Measurements from ENCODE around the gene FOXO6.

The FOXO6 gene

GRCh38 chr1:41360786-41361494 lies at the start of gene FOXO6:
TSS of gene FOXO6 (plus strand) at chr1:41361434.
- peak; percentile 98 for DNase-seq (ENCODE audit: low spot score)

- no peak for DNase-seq (ENCODE audit: low spot score)
Measured at GRCh38 chr1:41312991-41313645, 48.1 kb upstream of the FOXO6 start.

- no peak for DNase-seq (ENCODE audit: low spot score)
Measured at GRCh38 chr1:41313661-41314131, 47.5 kb upstream of the FOXO6 start.

GRCh38 chr1:41314376-41315145 lies 46.7 kb upstream of the FOXO6 start:
- no peak for DNase-seq (ENCODE audit: low spot score)

- no peak for DNase-seq (ENCODE audit: low spot score)
Measured at GRCh38 chr1:41315146-41315822, 46.0 kb upstream of the FOXO6 start.

- DNase-seq (ENCODE audit: low spot score) = no peak
Measured at GRCh38 chr1:41315871-41316270, 45.4 kb upstream of the FOXO6 start.

- DNase-seq (ENCODE audit: low spot score) = no peak
Measured at GRCh38 chr1:41317361-41317760, 43.9 kb upstream of the FOXO6 start.

GRCh38 chr1:41318135-41318534 lies 43.1 kb upstream of the FOXO6 start:
- DNase-seq (ENCODE audit: low spot score) = no peak

- no peak for DNase-seq (ENCODE audit: low spot score)
Measured at GRCh38 chr1:41319106-41319755, 42.0 kb upstream of the FOXO6 start.

GRCh38 chr1:41319807-41320711 lies 41.2 kb upstream of the FOXO6 start:
- no peak for DNase-seq (ENCODE audit: low spot score)

GRCh38 chr1:41320895-41321676 lies 40.1 kb upstream of the FOXO6 start:
- DNase-seq (ENCODE audit: low spot score) = no peak

- DNase-seq (ENCODE audit: low spot score) = no peak
Measured at GRCh38 chr1:41322101-41322661, 39.1 kb upstream of the FOXO6 start.

GRCh38 chr1:41322835-41323234 lies 38.4 kb upstream of the FOXO6 start:
- peak; percentile 57 for DNase-seq (ENCODE audit: low spot score)

GRCh38 chr1:41323243-41323642 lies 38.0 kb upstream of the FOXO6 start:
- DNase-seq (ENCODE audit: low spot score) = no peak

GRCh38 chr1:41325801-41326200 lies 35.4 kb upstream of the FOXO6 start:
- no peak for DNase-seq (ENCODE audit: low spot score)

GRCh38 chr1:41327383-41327999 lies 33.7 kb upstream of the FOXO6 start:
- no peak for DNase-seq (ENCODE audit: low spot score)

GRCh38 chr1:41328001-41328615 lies 33.1 kb upstream of the FOXO6 start:
- no peak for DNase-seq (ENCODE audit: low spot score)

GRCh38 chr1:41328780-41329640 lies 32.2 kb upstream of the FOXO6 start:
- no peak for DNase-seq (ENCODE audit: low spot score)
